ENCODE data around the gene EPHA3. TPM values are rescaled to one million over a fixed set of nuclear protein-coding genes. Genes with fewer than 3 reads are reported as not detected.
"Not testable (repeated sequence)": the region's sequence is repeated elsewhere in the genome, so short reads cannot be mapped to it uniquely, and the experiment has no call there.

The EPHA3 gene
- polyA plus RNA-seq, 2 donors, result 0.18 to 0.38 TPM

DNA sequence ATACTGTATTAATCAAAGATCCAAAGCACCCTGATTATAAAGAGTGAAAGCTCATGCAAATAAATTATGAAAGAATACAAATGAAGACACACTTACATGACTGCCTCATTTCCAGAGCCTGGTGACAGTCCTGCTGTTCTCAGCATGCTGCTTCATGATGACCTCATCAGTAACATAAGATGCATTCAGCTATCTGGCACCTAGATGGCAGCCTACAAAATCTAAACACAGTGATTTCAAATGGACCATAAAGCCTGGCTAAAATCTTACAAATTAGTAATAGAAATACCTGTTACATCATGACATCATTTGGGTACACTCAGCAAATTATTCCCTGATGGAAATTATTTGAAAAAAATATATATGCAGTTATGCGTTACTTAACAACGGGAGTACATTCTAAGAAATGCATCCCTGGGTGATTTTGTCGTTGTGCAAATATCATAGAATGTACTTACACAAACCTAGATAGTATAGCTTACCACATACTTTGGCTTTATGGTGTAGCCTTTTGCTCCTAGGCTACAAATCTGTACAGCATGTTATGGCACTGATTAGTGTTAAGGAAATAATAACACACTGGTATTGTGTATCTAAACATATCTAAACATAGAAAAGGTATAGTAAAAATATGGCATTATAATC, 207.2 kb downstream of the EPHA3 start:
- H3K27ac ChIP-seq (ENCODE audit: low read depth in 2 of 2, low read length in 1 of 2), result no peak overlapping the region
- no peaks in the 10 kb centered on the region for H3K4me1 ChIP-seq (ENCODE audit: control insufficient read depth in 2 of 2, insufficient read depth in 2 of 2, low read length in 1 of 2)
- H3K4me3 ChIP-seq (ENCODE audit: low read depth in 1 of 2, low read length in 2 of 2), result no peak overlapping the region
- H3K27me3 ChIP-seq (ENCODE audit: control insufficient read depth in 1 of 2, insufficient read depth in 2 of 2, low read length in 2 of 2), result no peaks in the 10 kb centered on the region
- no peaks in the 10 kb centered on the region for H3K9me3 ChIP-seq (ENCODE audit: control insufficient read depth in 2 of 2, insufficient read depth in 1 of 2, low read depth in 1 of 2, low read length in 1 of 2)
- H3K36me3 ChIP-seq (ENCODE audit: control insufficient read depth in 2 of 2, insufficient read depth in 2 of 2, low read length in 1 of 2), result no peaks in the 10 kb centered on the region
- WGBS, 2 donors, result 70% methylated on average over 3 of the region's 3 CpGs

DNA sequence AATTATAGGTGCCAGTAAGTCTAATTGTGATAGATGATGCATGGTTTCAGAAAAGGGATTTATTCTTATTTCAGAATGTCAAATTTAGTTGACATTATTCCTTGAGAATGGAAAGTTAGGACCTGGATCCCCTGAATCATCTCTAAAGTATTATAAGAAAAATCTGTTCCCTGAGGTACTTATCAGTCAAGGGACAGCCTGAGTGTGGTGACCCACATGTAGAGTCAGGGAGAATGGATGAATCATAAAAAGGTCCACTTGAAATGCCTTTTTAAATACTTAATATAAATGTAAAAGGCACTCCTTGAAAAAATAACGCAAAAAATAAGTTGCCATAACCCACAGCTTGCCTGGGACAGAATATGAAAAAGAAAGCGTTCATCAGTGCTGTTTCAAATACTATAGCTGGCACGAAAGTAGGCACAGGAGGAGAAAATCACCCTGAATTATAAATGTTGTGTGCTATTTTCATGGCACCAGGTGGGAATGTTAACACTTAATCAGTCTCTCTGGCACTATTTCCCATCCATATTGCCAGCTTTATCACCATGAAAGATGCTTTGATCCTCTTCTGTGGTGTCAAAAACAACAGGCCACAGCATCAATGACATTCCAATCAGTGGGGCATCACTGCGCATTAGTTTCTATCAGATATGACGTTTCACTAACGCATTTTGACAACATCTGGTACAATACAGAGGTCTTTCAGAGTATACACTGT, 208.5 kb downstream of the EPHA3 start:
- 81 to 84% methylated on average over 6 of the region's 6 CpGs for WGBS, 2 donors
- Histone ChIP-seq H3K27ac (ENCODE audit: low read depth in 2 of 2, low read length in 1 of 2) (no peak overlapping the region), H3K27me3 (ENCODE audit: control insufficient read depth in 1 of 2, insufficient read depth in 2 of 2, low read length in 2 of 2) (no peaks in the 10 kb centered on the region), H3K36me3 (ENCODE audit: control insufficient read depth in 2 of 2, insufficient read depth in 2 of 2, low read length in 1 of 2) (no peaks in the 10 kb centered on the region), H3K4me3 (ENCODE audit: low read depth in 1 of 2, low read length in 2 of 2) (no peak overlapping the region), H3K4me1 (ENCODE audit: control insufficient read depth in 2 of 2, insufficient read depth in 2 of 2, low read length in 1 of 2) (no peaks in the 10 kb centered on the region), H3K9me3 (ENCODE audit: control insufficient read depth in 2 of 2, insufficient read depth in 1 of 2, low read depth in 1 of 2, low read length in 1 of 2) (no peaks in the 10 kb centered on the region)

DNA sequence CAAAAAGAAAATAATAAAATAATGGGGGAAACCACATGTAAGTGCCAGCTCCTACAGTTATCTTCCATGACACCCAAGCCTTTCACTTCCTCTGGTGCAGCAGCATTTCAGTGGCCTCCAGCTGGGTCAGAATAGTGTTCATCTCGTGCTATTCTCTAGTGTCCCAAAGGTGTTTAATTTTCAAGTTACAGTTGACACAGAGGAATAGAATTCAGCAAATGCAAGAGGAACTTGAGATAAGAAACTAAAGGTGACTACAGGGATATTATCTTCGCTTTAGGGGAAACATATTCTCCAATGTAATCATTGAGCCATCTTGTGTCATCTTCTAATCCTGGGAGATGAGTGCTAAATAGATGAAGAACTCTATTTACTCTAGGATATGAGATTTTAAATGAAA, 212.8 kb downstream of the EPHA3 start:
- no peak overlapping the region for H3K4me3 ChIP-seq (ENCODE audit: low read depth in 1 of 2, low read length in 2 of 2)
- no peaks in the 10 kb centered on the region for H3K4me1 ChIP-seq (ENCODE audit: control insufficient read depth in 2 of 2, insufficient read depth in 2 of 2, low read length in 1 of 2)
- H3K27ac ChIP-seq (ENCODE audit: low read depth in 2 of 2, low read length in 1 of 2), result no peak overlapping the region
- no peaks in the 10 kb centered on the region for H3K9me3 ChIP-seq (ENCODE audit: control insufficient read depth in 2 of 2, insufficient read depth in 1 of 2, low read depth in 1 of 2, low read length in 1 of 2)
- WGBS, 2 donors, result 77 to 84% methylated on average over 2 of the region's 2 CpGs
- no peaks in the 10 kb centered on the region for H3K27me3 ChIP-seq (ENCODE audit: control insufficient read depth in 1 of 2, insufficient read depth in 2 of 2, low read length in 2 of 2)
- no peaks in the 10 kb centered on the region for H3K36me3 ChIP-seq (ENCODE audit: control insufficient read depth in 2 of 2, insufficient read depth in 2 of 2, low read length in 1 of 2)

GRCh38 chr3:89326997-89327396, 219.6 kb downstream of the EPHA3 start:
- no peaks in the 10 kb centered on the region for H3K4me1 ChIP-seq (ENCODE audit: control insufficient read depth in 2 of 2, insufficient read depth in 2 of 2, low read length in 1 of 2)
- no peak overlapping the region for H3K4me3 ChIP-seq (ENCODE audit: low read depth in 1 of 2, low read length in 2 of 2)
- no peaks in the 10 kb centered on the region for H3K27me3 ChIP-seq (ENCODE audit: control insufficient read depth in 1 of 2, insufficient read depth in 2 of 2, low read length in 2 of 2)
- no peaks in the 10 kb centered on the region for H3K36me3 ChIP-seq (ENCODE audit: control insufficient read depth in 2 of 2, insufficient read depth in 2 of 2, low read length in 1 of 2)
- WGBS, 2 donors, result 94 to 97% methylated on average over 1 of the region's 1 CpG
- H3K9me3 ChIP-seq (ENCODE audit: control insufficient read depth in 2 of 2, insufficient read depth in 1 of 2, low read depth in 1 of 2, low read length in 1 of 2), result no peaks in the 10 kb centered on the region
- H3K27ac ChIP-seq (ENCODE audit: low read depth in 2 of 2, low read length in 1 of 2), result no peak overlapping the region

GRCh38 chr3:89332386-89332785, 225.0 kb downstream of the EPHA3 start:
- H3K36me3 ChIP-seq (ENCODE audit: control insufficient read depth in 2 of 2, insufficient read depth in 2 of 2, low read length in 1 of 2), result no peaks in the 10 kb centered on the region
- WGBS, 2 donors, result 70 to 78% methylated on average over 2 of the region's 2 CpGs
- no peak overlapping the region for H3K4me3 ChIP-seq (ENCODE audit: low read depth in 1 of 2, low read length in 2 of 2)
- H3K27me3 ChIP-seq (ENCODE audit: control insufficient read depth in 1 of 2, insufficient read depth in 2 of 2, low read length in 2 of 2), result no peaks in the 10 kb centered on the region
- H3K4me1 ChIP-seq (ENCODE audit: control insufficient read depth in 2 of 2, insufficient read depth in 2 of 2, low read length in 1 of 2), result no peaks in the 10 kb centered on the region
- H3K9me3 ChIP-seq (ENCODE audit: control insufficient read depth in 2 of 2, insufficient read depth in 1 of 2, low read depth in 1 of 2, low read length in 1 of 2), result no peaks in the 10 kb centered on the region
- H3K27ac ChIP-seq (ENCODE audit: low read depth in 2 of 2, low read length in 1 of 2), result no peak overlapping the region

DNA sequence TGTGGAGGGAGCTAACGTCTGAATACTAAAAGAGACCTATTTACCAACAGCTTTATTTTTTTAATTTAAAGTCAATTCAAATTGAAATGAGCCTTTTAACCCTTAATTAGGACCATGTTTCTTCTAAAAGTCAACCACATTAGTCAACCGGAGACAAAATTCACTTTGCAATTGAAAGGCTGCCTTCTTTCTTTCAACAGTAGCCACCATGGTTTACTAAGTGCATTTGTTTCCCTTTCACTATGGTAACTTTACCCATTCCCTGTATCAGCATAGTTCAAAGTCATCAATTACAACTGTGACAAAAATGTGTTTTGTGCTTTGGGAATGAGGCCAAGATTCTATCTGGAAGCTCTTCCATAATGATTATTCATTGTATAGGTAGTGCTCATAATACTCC, 225.4 kb downstream of the EPHA3 start:
- H3K9me3 ChIP-seq (ENCODE audit: control insufficient read depth in 2 of 2, insufficient read depth in 1 of 2, low read depth in 1 of 2, low read length in 1 of 2), result no peaks in the 10 kb centered on the region
- 63 to 72% methylated on average over 2 of the region's 2 CpGs for WGBS, 2 donors
- no peak overlapping the region for H3K27ac ChIP-seq (ENCODE audit: low read depth in 2 of 2, low read length in 1 of 2)
- no peaks in the 10 kb centered on the region for H3K27me3 ChIP-seq (ENCODE audit: control insufficient read depth in 1 of 2, insufficient read depth in 2 of 2, low read length in 2 of 2)
- no peaks in the 10 kb centered on the region for H3K36me3 ChIP-seq (ENCODE audit: control insufficient read depth in 2 of 2, insufficient read depth in 2 of 2, low read length in 1 of 2)
- no peak overlapping the region for H3K4me3 ChIP-seq (ENCODE audit: low read depth in 1 of 2, low read length in 2 of 2)
- H3K4me1 ChIP-seq (ENCODE audit: control insufficient read depth in 2 of 2, insufficient read depth in 2 of 2, low read length in 1 of 2), result no peaks in the 10 kb centered on the region

GRCh38 chr3:89335693-89336092, 228.3 kb downstream of the EPHA3 start:
- H3K9me3 ChIP-seq (ENCODE audit: control insufficient read depth in 2 of 2, insufficient read depth in 1 of 2, low read depth in 1 of 2, low read length in 1 of 2), result no peaks in the 10 kb centered on the region

DNA sequence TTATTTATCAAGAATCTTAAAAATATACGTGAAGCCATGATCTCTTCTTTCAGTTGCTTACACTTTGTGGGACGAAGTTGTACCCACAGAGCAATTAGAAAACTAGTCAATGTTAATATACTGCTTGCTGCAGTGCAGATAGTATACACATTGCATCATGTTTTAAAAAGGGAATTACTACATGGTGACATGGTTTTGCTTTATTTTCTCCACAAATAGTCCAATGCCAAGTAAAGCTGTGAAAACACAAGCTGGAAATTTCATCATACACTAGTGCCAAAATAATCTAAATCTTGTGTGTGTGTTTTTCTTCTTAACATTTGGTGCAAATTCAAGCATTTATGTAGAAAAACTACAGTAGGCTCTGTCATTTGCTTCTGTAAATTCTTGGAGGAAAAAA, 233.0 kb downstream of the EPHA3 start:
- Histone ChIP-seq H3K27ac (ENCODE audit: low read depth in 2 of 2, low read length in 1 of 2) (no peak overlapping the region), H3K36me3 (ENCODE audit: control insufficient read depth in 2 of 2, insufficient read depth in 2 of 2, low read length in 1 of 2) (no peaks in the 10 kb centered on the region), H3K9me3 (ENCODE audit: control insufficient read depth in 2 of 2, insufficient read depth in 1 of 2, low read depth in 1 of 2, low read length in 1 of 2) (no peaks in the 10 kb centered on the region), H3K4me1 (ENCODE audit: control insufficient read depth in 2 of 2, insufficient read depth in 2 of 2, low read length in 1 of 2) (no peaks in the 10 kb centered on the region), H3K4me3 (ENCODE audit: low read depth in 1 of 2, low read length in 2 of 2) (no peak overlapping the region), H3K27me3 (ENCODE audit: control insufficient read depth in 1 of 2, insufficient read depth in 2 of 2, low read length in 2 of 2) (no peaks in the 10 kb centered on the region)
- 83 to 84% methylated on average over 2 of the region's 2 CpGs for WGBS, 2 donors

More at GRCh38 chr3:89335693-89336092, 228.3 kb downstream of the EPHA3 start:
- H3K4me3 ChIP-seq (ENCODE audit: low read depth in 1 of 2, low read length in 2 of 2), result no peak overlapping the region
- no peaks in the 10 kb centered on the region for H3K27me3 ChIP-seq (ENCODE audit: control insufficient read depth in 1 of 2, insufficient read depth in 2 of 2, low read length in 2 of 2)
- H3K27ac ChIP-seq (ENCODE audit: low read depth in 2 of 2, low read length in 1 of 2), result no peak overlapping the region
- H3K36me3 ChIP-seq (ENCODE audit: control insufficient read depth in 2 of 2, insufficient read depth in 2 of 2, low read length in 1 of 2), result no peaks in the 10 kb centered on the region
- WGBS, 2 donors, result 62 to 64% methylated on average over 2 of the region's 2 CpGs
- H3K4me1 ChIP-seq (ENCODE audit: control insufficient read depth in 2 of 2, insufficient read depth in 2 of 2, low read length in 1 of 2), result no peaks in the 10 kb centered on the region

GRCh38 chr3:89344076-89344475, 236.7 kb downstream of the EPHA3 start:
- Histone ChIP-seq H3K4me1 (ENCODE audit: control insufficient read depth in 2 of 2, insufficient read depth in 2 of 2, low read length in 1 of 2) (no peaks in the 10 kb centered on the region), H3K4me3 (ENCODE audit: low read depth in 1 of 2, low read length in 2 of 2) (no peak overlapping the region), H3K36me3 (ENCODE audit: control insufficient read depth in 2 of 2, insufficient read depth in 2 of 2, low read length in 1 of 2) (no peaks in the 10 kb centered on the region), H3K9me3 (ENCODE audit: control insufficient read depth in 2 of 2, insufficient read depth in 1 of 2, low read depth in 1 of 2, low read length in 1 of 2) (no peaks in the 10 kb centered on the region), H3K27me3 (ENCODE audit: control insufficient read depth in 1 of 2, insufficient read depth in 2 of 2, low read length in 2 of 2) (no peaks in the 10 kb centered on the region), H3K27ac (ENCODE audit: low read depth in 2 of 2, low read length in 1 of 2) (no peak overlapping the region)

GRCh38 chr3:89350935-89351334, 243.5 kb downstream of the EPHA3 start:
- not testable (repeated sequence) for H3K4me1 ChIP-seq (ENCODE audit: control insufficient read depth in 2 of 2, insufficient read depth in 2 of 2, low read length in 1 of 2); H3K9me3 ChIP-seq (ENCODE audit: control insufficient read depth in 2 of 2, insufficient read depth in 1 of 2, low read depth in 1 of 2, low read length in 1 of 2); H3K27me3 ChIP-seq (ENCODE audit: control insufficient read depth in 1 of 2, insufficient read depth in 2 of 2, low read length in 2 of 2); H3K27ac ChIP-seq (ENCODE audit: low read depth in 2 of 2, low read length in 1 of 2); H3K36me3 ChIP-seq (ENCODE audit: control insufficient read depth in 2 of 2, insufficient read depth in 2 of 2, low read length in 1 of 2); H3K4me3 ChIP-seq (ENCODE audit: low read depth in 1 of 2, low read length in 2 of 2)
- 47 to 49% methylated on average over 5 to 6 of the region's 12 CpGs for WGBS, 2 donors

Data from esophagus (tissue), 2 donors.